HT-29 (cell line): Measurements from ENCODE around the gene STRIT1. TPM values are rescaled to one million over a fixed set of nuclear protein-coding genes. Genes with fewer than 3 reads are reported as not detected.
"Not testable (repeated sequence)": the region's sequence is repeated elsewhere in the genome, so short reads cannot be mapped to it uniquely, and the experiment has no call there.

Source experiments
- DNase-seq: peaks from one replicate; pipeline ENCODE4 v3.0.0-alpha.2; 2015; ENCODE audit warnings: low spot score
- total RNA-seq: library from RNA; depleted of rRNA; stranded (reverse); fragments of >200 nt; shearing (Covaris generic); gene quantifications from 2 replicates; pipeline ENCODE4 v1.2.3, GENCODE V29; 2014

The STRIT1 gene
- total RNA-seq, 1 experiment from 2014 or later: not detected

GRCh38 chr3:155313916-155314315 is 20.4 kb upstream of the STRIT1 start:
- DNase-seq: no peak

DNA sequence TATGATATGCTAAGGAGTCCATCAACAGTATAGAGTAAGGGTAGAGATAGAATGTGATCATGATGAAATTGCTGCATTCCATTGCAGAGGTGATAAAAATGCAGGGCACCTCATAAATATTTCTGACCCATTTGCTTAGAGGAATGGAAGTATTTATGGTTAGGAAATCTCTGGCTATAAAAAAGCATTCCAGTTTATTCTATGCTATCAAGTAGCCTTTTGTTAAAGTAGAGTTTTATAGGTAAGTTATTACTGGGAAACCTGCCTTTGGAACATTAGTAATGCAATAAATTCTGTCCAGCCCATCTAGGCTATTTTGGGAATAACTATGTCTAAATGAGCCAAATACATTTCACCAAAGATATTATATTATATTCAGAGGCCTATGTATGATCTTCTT is 19.8 kb upstream of the STRIT1 start:
- DNase-seq: peak; percentile 62

GRCh38 chr3:155312781-155313180 is 19.3 kb upstream of the STRIT1 start:
- no peak for DNase-seq

- DNase-seq: no peak
These were observed 16.1 kb upstream of the STRIT1 start for GRCh38 chr3:155309581-155309980.

DNA sequence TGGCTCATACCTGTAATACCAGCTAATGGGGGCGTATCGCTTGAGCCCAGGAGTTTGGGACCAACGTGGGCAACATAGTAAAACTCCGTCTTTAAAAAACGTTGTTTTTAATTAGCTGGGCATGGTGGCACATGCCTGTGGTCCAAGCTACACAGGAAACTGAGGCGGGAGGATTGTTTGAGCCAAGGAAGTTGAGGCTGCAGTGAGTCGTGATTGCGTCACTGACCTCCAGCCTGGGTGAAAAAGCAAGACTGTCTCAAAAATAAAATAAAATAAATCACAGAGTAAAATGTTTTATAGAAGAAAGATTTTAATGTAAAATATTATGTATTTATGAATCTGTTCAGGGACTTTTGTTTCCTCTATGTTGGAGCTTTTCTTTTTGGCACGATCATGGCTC is 15.3 kb upstream of the STRIT1 start:
- DNase-seq: no peak

DNA sequence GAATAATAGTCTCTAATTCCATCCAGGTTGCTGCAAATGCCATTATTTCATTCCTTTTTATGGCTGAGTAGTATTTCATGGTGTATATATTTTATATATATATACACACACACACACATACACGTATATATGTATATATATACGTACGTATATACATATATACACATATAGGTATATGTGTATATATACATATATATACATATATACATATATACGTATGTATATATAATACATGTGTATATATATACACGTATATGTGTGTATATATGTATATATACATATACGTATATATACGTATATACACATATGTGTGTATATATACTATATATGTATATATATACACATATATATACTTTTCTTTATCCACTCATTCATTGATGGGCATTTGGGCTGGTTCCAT is 13.7 kb upstream of the STRIT1 start:
- no peak for DNase-seq

- no peak for DNase-seq
These were observed 10.9 kb upstream of the STRIT1 start for GRCh38 chr3:155304394-155304793.

DNA sequence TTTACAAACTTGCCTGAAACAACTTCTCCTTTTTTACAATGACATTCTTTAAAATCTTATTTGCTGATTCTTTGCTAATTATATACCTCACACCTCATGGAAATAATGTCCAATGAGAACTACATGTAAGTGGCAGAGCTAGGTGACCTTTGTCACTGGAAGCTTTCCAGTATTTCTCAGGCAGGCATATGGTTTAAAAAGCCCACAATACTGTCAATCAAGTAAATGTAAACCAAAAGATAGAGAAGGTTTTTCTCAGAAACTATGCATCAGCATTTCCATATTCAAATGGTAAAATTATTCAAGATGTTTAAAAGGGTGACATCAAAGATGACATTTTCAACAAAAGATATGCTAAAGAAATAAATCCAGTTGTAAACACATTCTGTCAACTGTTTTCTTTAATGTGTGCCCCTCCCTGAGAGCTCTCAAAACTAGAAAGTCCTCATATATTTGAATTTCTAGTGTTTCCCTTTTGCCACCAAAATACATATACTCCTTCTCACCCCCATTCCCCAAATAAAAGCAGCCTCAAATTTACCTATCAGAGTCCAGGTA is 10.1 kb upstream of the STRIT1 start:
- DNase-seq: peak; percentile 46

GRCh38 chr3:155302891-155303290 is 9.4 kb upstream of the STRIT1 start:
- DNase-seq: peak; percentile 56

DNA sequence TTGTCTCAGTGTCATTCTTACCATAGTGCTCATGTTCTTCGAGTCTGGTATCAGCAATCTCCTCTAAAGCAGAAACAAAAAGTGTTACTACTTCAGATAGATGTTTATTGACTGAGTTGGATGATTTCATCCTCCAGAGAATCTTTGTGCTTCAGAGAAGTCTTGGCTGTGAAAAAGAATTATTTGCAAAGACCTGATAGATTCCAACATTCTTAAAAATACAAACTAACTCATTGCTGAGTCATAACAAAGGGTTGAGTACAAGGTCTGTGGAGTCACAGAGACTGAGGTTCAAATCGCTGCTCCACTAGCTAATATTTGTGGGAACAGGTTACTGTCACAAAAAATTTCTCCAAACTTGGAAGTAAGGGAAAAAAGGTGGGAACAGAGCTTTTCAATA is 9.0 kb upstream of the STRIT1 start:
- peak; percentile 35 for DNase-seq

DNA sequence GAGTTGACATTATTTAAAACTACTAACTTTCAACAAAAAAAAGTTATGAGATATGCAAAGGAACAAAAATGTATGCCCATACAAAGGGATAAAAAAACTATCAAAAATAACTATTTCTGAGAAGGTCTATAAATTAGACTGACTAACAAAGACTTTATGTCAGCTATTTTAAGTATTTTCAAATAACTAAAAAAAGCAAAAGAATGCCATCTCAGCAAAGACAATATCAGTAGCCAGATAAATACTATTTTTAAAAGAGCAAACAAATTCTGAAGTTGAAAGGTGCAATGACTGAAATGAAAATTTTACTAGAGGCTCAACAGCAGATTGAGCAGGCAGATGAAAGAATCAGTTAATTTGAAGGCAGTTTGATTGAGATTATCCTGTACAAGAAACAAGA is 3.6 kb upstream of the STRIT1 start:
- no peak for DNase-seq

DNA sequence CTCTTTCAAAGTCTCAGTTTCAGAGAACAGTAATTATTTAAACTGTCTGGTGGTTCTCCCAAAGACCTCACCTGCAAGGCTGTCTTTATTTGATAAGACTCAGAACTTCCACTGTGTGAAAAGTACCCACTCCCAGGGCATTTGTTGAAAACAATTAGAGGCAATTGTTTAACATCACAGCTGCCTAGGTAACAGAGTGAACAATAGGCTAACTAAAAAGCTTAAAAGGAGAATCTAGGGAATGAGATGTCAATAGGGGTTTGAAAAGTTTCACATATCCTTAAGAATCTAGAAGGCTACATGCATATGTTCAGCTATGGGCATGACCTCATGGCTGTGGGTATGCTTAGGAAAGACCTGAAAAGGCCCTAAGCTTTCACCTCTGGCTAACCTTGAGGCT is 2.9 kb upstream of the STRIT1 start:
- no peak for DNase-seq

DNA sequence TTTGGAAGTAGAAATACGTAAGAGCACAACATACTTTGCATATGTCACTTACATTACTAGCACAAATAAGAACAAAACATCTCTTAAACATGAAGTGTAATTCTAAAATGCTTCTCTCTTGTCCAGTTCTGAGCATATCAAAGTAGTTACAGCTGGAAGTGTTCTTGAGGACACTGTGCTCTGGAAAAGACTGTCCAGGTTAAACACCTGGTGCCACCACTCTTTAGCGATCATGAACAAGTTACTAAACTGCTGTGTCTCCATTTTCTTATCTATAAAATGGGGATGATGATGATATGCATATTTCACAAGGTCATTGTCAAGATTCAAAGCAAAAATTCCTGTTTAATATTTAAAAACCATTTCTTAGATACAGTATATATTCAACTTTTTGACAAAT is 790 bp downstream of the STRIT1 start:
- DNase-seq: no peak

GRCh38 chr3:155292133-155292532 is 1.4 kb downstream of the STRIT1 start:
- no peak for DNase-seq

DNA sequence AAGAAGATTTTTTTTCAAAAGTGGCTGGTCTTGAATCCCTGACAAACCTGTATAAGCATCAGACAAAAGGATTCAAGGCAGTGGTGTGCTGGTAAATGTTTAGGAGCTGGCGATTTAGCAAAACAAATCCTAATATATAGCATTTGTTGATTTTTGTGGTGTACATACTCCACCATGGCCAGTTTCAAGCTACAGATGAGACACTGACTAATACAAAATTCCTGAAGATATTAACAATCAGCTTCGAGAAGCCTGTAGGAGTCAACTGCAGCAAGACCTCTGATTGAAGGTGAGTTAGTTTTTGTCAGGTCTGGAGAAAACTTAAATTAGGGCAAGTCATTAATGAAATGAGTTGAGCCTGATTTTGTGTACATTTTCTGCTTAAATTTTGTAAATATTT is 6.7 kb downstream of the STRIT1 start:
- no peak for DNase-seq

DNA sequence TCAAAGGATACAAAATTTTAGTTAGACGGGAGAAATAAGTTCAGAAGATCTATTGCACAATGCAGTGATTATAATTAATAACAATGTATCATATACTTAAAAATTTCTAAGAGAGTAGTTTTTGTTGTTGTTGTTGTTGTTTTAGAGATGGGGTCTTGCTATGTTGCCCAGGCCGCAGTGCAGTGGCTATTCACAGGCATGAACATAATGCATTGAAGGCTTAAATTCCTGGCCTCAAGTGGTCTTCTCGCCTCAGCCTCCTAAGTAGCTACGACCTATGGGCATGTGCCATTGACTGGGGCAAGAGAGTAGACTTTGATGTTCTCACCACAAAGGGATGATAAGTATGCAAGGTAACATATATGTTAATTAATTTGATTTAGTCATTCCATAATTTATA is 7.5 kb downstream of the STRIT1 start:
- DNase-seq: no peak

- peak; percentile 64 for DNase-seq
These were observed 10.1 kb downstream of the STRIT1 start for GRCh38 chr3:155283092-155284056.

DNA sequence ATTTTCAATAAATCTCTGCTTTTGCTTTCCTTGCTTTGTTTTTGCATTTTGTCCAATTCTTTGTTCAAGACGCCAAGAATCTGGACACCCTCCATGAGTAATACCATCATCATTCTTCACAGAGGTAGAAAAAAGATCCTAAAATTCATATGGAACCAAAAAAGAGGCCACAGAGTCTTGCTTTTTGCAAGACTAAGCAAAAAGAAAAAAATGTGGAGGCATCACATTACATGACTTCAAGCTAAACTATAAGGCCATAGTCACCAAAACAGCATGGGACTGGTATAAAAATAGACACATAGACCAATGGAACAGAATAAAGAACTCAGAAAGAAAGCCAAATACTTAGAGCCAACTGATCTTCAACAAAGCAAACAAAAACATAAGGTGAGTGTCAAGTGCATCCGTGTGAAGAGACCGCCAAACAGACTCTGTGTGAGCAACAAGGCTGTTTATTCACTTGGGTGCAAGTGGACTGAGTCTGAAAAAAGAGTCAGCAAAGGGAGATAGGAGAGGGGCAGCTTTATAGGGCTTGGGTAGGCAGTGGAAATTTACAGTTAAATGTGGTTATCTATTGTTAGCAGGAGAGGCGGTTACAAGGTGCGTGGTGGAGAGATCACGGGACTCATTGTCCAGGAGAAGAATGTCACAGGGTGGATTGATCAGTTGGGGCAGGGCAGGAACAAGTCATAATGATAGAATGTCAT is 10.9 kb downstream of the STRIT1 start:
- peak; percentile 70 for DNase-seq

- DNase-seq: no peak
These were observed 11.6 kb downstream of the STRIT1 start for GRCh38 chr3:155281912-155282311.

DNA sequence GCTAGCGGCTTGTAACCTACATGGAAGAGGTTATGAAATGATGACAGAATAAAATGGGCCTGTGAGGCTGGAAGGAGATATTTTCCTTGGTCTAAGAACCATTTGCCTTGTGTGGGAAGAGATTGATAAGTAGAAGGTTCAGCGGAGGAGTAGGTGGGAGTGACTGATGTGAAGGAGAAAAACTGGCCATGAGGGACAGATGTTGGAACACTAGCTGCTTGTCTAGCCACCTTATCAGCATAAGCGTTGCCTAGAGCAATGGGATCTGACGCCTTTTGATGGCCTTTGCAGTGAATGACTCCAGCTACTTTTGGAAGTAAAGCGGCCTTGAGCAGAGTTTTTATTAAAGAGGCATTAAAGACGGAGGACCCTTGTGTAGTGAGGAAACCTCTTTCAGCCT is 17.4 kb downstream of the STRIT1 start:
- DNase-seq: not testable (repeated sequence)

GRCh38 chr3:155275159-155275754 is 18.2 kb downstream of the STRIT1 start:
- not testable (repeated sequence) for DNase-seq

DNA sequence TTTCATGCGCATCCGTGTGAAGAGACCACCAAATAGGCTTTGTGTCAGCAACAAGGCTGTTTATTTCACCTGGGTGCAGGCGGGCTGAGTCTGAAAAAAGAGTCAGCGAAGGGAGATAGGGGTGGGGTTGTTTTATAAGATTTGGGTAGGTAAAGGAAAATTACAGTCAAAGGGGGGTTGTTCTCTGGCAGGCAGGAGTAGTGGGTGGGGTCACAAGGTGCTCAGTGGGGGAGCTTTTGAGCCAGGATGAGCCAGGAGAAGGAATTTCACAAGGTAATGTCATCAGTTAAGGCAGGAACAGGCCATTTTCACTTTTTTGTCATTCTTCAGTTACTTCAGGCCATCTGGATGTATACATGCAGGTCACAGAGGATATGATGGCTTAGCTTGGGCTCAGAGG is 19.0 kb downstream of the STRIT1 start:
- DNase-seq: not testable (repeated sequence)
